B cell (primary cell): ENCODE measurements around the gene UGT2B17. TPM values are rescaled to one million over a fixed set of nuclear protein-coding genes. Genes with fewer than 3 reads are reported as not detected.
"Not testable (repeated sequence)": the region's sequence is repeated elsewhere in the genome, so short reads cannot be mapped to it uniquely, and the experiment has no call there.

Source experiments
- ATAC-seq: fragments of 200-7000 bp; cut with Tn5 transposase; one replicate; pipeline ENCODE4 v1.10.0; 2021; ENCODE audit warnings: low read depth, mild to moderate bottlenecking, moderate number of reproducible peaks, moderate library complexity
- CTCF ChIA-PET: fragments of 350-600 bp; sonication (Branson Sonifier 250); formaldehyde crosslinking; loops from one replicate; lab custom pipeline; 2021; ENCODE audit warnings: antibody characterized with exemption, inconsistent platforms; lab: Charles Lee
- POLR2A ChIA-PET: fragments of 350-600 bp; sonication (Branson Sonifier 250); formaldehyde crosslinking; loops from one replicate; lab custom pipeline; 2021; ENCODE audit warnings: antibody characterized with exemption; lab: Charles Lee
- DNase-seq: peaks from one replicate; pipeline ENCODE4 v3.0.0; 2013
- H2AFZ ChIP-seq: 2 replicates; pipeline ENCODE4 v1.6.1; 2012; ENCODE audit warnings: mild to moderate bottlenecking, low read depth, low read length; ENCODE audit not compliant: insufficient read depth, poor library complexity, severe bottlenecking
- H3K27ac ChIP-seq, 2 donors: 1 replicate in 1 of 2; 2 replicates in 1 of 2; pipeline ENCODE4 v1.5.1; 2012 to 2013; ENCODE audit warnings: low read length in 2 of 2, mild to moderate bottlenecking in 2 of 2, moderate library complexity in 1 of 2
- H3K27me3 ChIP-seq, 4 experiments: fragments of 200-600 bp in 1 of 4; sonication (generic) in 1 of 4; replicated peaks in 1 of 4; 1 replicate in 2 of 4; 2 replicates in 2 of 4; pipeline versions ENCODE4 v1.6.1 to v1.7.0; 2013 to 2016; ENCODE audit warnings: low read length in 3 of 4, mild to moderate bottlenecking in 2 of 4, mixed read lengths in 1 of 4, moderate library complexity in 1 of 4; ENCODE audit not compliant: insufficient read depth in 4 of 4, control insufficient read depth in 3 of 4; ENCODE audit errors: control extremely low read depth in 1 of 4
- H3K36me3 ChIP-seq, 2 experiments: replicated peaks in 1 of 2; 1 replicate in 1 of 2; 2 replicates in 1 of 2; pipeline versions ENCODE4 v1.6.1 to v1.7.1; 2013; ENCODE audit warnings: low read length in 1 of 2; ENCODE audit not compliant: insufficient read depth in 2 of 2, control insufficient read depth in 1 of 2; ENCODE audit errors: control extremely low read depth in 1 of 2, extremely low read depth in 1 of 2
- H3K4me1 ChIP-seq, 2 donors: fragments of 200-600 bp in 1 of 2; sonication (generic) in 1 of 2; 1 replicate in 1 of 2; 2 replicates in 1 of 2; pipeline versions ENCODE4 v1.5.1 to v1.6.1; 2013 to 2017; ENCODE audit warnings: low read length in 2 of 2; ENCODE audit not compliant: control insufficient read depth in 2 of 2, insufficient read depth in 2 of 2
- H3K4me2 ChIP-seq: replicated peaks from 2 replicates; pipeline ENCODE3; 2012; ENCODE audit warnings: mild to moderate bottlenecking, low read depth, low read length; ENCODE audit not compliant: poor library complexity, severe bottlenecking
- H3K4me3 ChIP-seq, 5 experiments: fragments of 200-600 bp in 1 of 5; sonication (generic) in 1 of 5; 1 replicate in 3 of 5; 2 replicates in 2 of 5; pipeline versions ENCODE4 v1.5.1 to v1.7.0; 2011 to 2016; ENCODE audit warnings: low read length in 4 of 5, mild to moderate bottlenecking in 4 of 5, low read depth in 2 of 5, control low read depth in 1 of 5, moderate library complexity in 1 of 5; ENCODE audit not compliant: insufficient read depth in 1 of 5; ENCODE audit errors: control extremely low read depth in 1 of 5, extremely low read depth in 1 of 5
- H3K79me2 ChIP-seq: fragments of 200-600 bp; sonication (generic); one replicate; pipeline ENCODE4 v1.6.0; 2016; ENCODE audit warnings: low read length; ENCODE audit not compliant: control insufficient read depth, insufficient read depth
- H3K9ac ChIP-seq: fragments of 200-600 bp; sonication (generic); 2 replicates; pipeline ENCODE4 v1.6.1; 2017; ENCODE audit warnings: mild to moderate bottlenecking, low read length, moderate library complexity
- H3K9me3 ChIP-seq, 3 donors: one replicate each; pipeline versions ENCODE4 v1.6.1 to v1.7.1; 2013; ENCODE audit warnings: low read length in 2 of 3; ENCODE audit not compliant: control insufficient read depth in 2 of 3, insufficient read depth in 1 of 3; ENCODE audit errors: control extremely low read depth in 1 of 3
- H4K20me1 ChIP-seq: 2 replicates; pipeline ENCODE4 v1.6.0; 2012; ENCODE audit warnings: mild to moderate bottlenecking, low read length; ENCODE audit not compliant: insufficient read depth, control insufficient read depth, poor library complexity, severe bottlenecking
- H3K27ac Mint-ChIP-seq: one replicate; pipeline ENCODE4 v1.8.0; 2021; ENCODE audit warnings: mixed read lengths
- H3K27me3 Mint-ChIP-seq: one replicate; pipeline ENCODE4 v1.8.0; 2021; ENCODE audit warnings: mixed read lengths
- H3K4me1 Mint-ChIP-seq: one replicate; pipeline ENCODE4 v1.8.0; 2021; ENCODE audit warnings: mixed read lengths
- H3K4me3 Mint-ChIP-seq: one replicate; pipeline ENCODE4 v1.8.0; 2021; ENCODE audit warnings: mixed read lengths
- H3K9me3 Mint-ChIP-seq: one replicate; pipeline ENCODE4 v1.8.0; 2022; ENCODE audit warnings: mixed read lengths; ENCODE audit not compliant: insufficient read depth
- WGBS: methylation state at CpG from one replicate; pipeline ENCODE4 v1.1.5; 2013; ENCODE audit warnings: missing lambda C conversion rate; ENCODE audit not compliant: insufficient coverage; 5-methylcytosine and 5-hydroxymethylcytosine counted together
- intact Hi-C: fragments of 100-400 bp; cut with micrococcal nuclease; formaldehyde crosslinking; loops from one replicate; pipeline ENCODE4 v1.10.0; 2022
- polyA plus RNA-seq: library from polyadenylated mRNA; depleted of rRNA; stranded (reverse); fragments of >200 nt; gene quantifications from 2 replicates; pipeline ENCODE4 v1.2.3, GENCODE V29; 2012
- total RNA-seq, 2 donors: library from RNA; stranded (reverse); fragments of 120-200 nt in 1 of 2; gene quantifications; 1 replicate in 1 of 2; 2 replicates in 1 of 2; pipeline versions ENCODE4 v1.2.3 to v1.2.4, GENCODE V29; 2013 to 2022

UGT2B17 gene
- total and polyA plus RNA-seq, 2 donors (not counting 1 experiment from before 2014, with no cell fraction given) = 0.52 TPM; not detected in 1

GRCh38 chr4:68568535-68568934 lies 7.6 kb downstream of the UGT2B17 start:
- H4K20me1 ChIP-seq, H3K9me3 ChIP-seq, H3K4me2 ChIP-seq, POLR2A ChIA-PET, CTCF ChIA-PET, ATAC-seq, H2AFZ ChIP-seq, H3K4me3 ChIP-seq, H3K27ac ChIP-seq, H3K79me2 ChIP-seq, intact Hi-C loops, H3K9ac ChIP-seq, H3K4me3 Mint-ChIP-seq, H3K27ac Mint-ChIP-seq, H3K4me1 ChIP-seq, H3K27me3 Mint-ChIP-seq, H3K9me3 Mint-ChIP-seq, DNase-seq, H3K27me3 ChIP-seq, H3K36me3 ChIP-seq: not testable (repeated sequence)
- no CpG with 5 or more reads among the region's 4 CpGs for WGBS
- H3K4me1 Mint-ChIP-seq = peaks cover 15% of the 10 kb centered on the region

GRCh38 chr4:68566364-68566763 lies 9.8 kb downstream of the UGT2B17 start:
- POLR2A ChIA-PET, H2AFZ ChIP-seq, H3K9ac ChIP-seq, H3K9me3 ChIP-seq, H3K27me3 ChIP-seq, H3K4me2 ChIP-seq, H3K27ac ChIP-seq, H4K20me1 ChIP-seq, CTCF ChIA-PET, H3K4me1 ChIP-seq, intact Hi-C loops, H3K4me3 Mint-ChIP-seq, H3K36me3 ChIP-seq, DNase-seq, H3K27me3 Mint-ChIP-seq, H3K4me3 ChIP-seq, H3K27ac Mint-ChIP-seq, H3K79me2 ChIP-seq, H3K9me3 Mint-ChIP-seq, ATAC-seq: not testable (repeated sequence)
- peaks cover 10% of the 10 kb centered on the region for H3K4me1 Mint-ChIP-seq
- WGBS = no CpG with 5 or more reads among the region's 1 CpG

GRCh38 chr4:68565082-68565481 lies 11.0 kb downstream of the UGT2B17 start:
- WGBS = no CpG with 5 or more reads among the region's 1 CpG
- POLR2A ChIA-PET, H3K27ac Mint-ChIP-seq: not testable (repeated sequence)

GRCh38 chr4:68560364-68561070 lies 15.6 kb downstream of the UGT2B17 start:
- H3K4me3 ChIP-seq, H3K4me1 ChIP-seq, H3K9me3 Mint-ChIP-seq, H3K27ac Mint-ChIP-seq, H3K27ac ChIP-seq, CTCF ChIA-PET, H3K27me3 Mint-ChIP-seq, H3K9me3 ChIP-seq, H2AFZ ChIP-seq, H3K36me3 ChIP-seq, POLR2A ChIA-PET, intact Hi-C loops, H3K4me1 Mint-ChIP-seq, H3K9ac ChIP-seq, H3K79me2 ChIP-seq, H3K4me3 Mint-ChIP-seq, H3K4me2 ChIP-seq, DNase-seq, H3K27me3 ChIP-seq, ATAC-seq, H4K20me1 ChIP-seq: not testable (repeated sequence)
- WGBS = no CpG with 5 or more reads among the region's 1 CpG

More at GRCh38 chr4:68565082-68565481, 11.0 kb downstream of the UGT2B17 start:
- H3K4me2 ChIP-seq, H2AFZ ChIP-seq, H3K4me1 Mint-ChIP-seq, H3K27me3 ChIP-seq, H4K20me1 ChIP-seq, H3K4me3 Mint-ChIP-seq, H3K36me3 ChIP-seq, H3K9ac ChIP-seq, H3K4me1 ChIP-seq, DNase-seq, H3K27ac ChIP-seq, intact Hi-C loops, H3K9me3 Mint-ChIP-seq, ATAC-seq, CTCF ChIA-PET, H3K4me3 ChIP-seq, H3K27me3 Mint-ChIP-seq, H3K79me2 ChIP-seq, H3K9me3 ChIP-seq: not testable (repeated sequence)
